OCI-LY1 (cell line): ENCODE measurements around the gene DDO.

Experiments
- H2AFZ ChIP-seq: fragments of 200-600 bp; sonication (generic), shearing (Covaris generic); 2 replicates; pipeline ENCODE4 v1.6.0; 2014; ENCODE audit warnings: antibody characterized with exemption, mild to moderate bottlenecking, low read length
- H3F3A ChIP-seq: fragments of 200-600 bp; sonication (generic), shearing (Covaris generic); 2 replicates; pipeline ENCODE4 v1.6.0; 2014; ENCODE audit warnings: mild to moderate bottlenecking, antibody characterized with exemption, low read length, moderate library complexity; ENCODE audit not compliant: insufficient read depth
- H3K27ac ChIP-seq: fragments of 200-600 bp; sonication (generic); 2 replicates; pipeline ENCODE4 v1.5.1; 2014; ENCODE audit warnings: low read length, mixed run types, mild to moderate bottlenecking, low read depth; ENCODE audit not compliant: poor library complexity, severe bottlenecking
- H3K27me3 ChIP-seq: fragments of 200-600 bp; sonication (generic); 2 replicates; pipeline ENCODE4 v1.6.0; 2014; ENCODE audit warnings: antibody characterized with exemption, mild to moderate bottlenecking, low read length, moderate library complexity; ENCODE audit not compliant: insufficient read depth
- H3K36me3 ChIP-seq: fragments of 200-600 bp; sonication (generic); 2 replicates; pipeline ENCODE4 v1.6.1; 2014; ENCODE audit warnings: mild to moderate bottlenecking, antibody characterized with exemption, low read length, moderate library complexity, mixed read lengths; ENCODE audit not compliant: insufficient read depth
- H3K4me1 ChIP-seq: fragments of 200-600 bp; sonication (generic); 2 replicates; pipeline ENCODE4 v1.5.1; 2014; ENCODE audit warnings: mild to moderate bottlenecking, low read length, moderate library complexity; ENCODE audit not compliant: insufficient read depth, severe bottlenecking
- H3K4me2 ChIP-seq: fragments of 200-600 bp; sonication (generic), shearing (Covaris generic); 2 replicates; pipeline ENCODE4 v1.6.1; 2014; ENCODE audit warnings: low read length
- H3K4me3 ChIP-seq: fragments of 200-600 bp; sonication (generic); 2 replicates; pipeline ENCODE4 v1.5.1; 2014; ENCODE audit warnings: low read length, low read depth, mild to moderate bottlenecking, mixed read lengths; ENCODE audit not compliant: poor library complexity, severe bottlenecking
- H3K79me2 ChIP-seq: fragments of 200-600 bp; shearing (Covaris generic); 2 replicates; pipeline ENCODE4 v1.6.1; 2016; ENCODE audit warnings: mixed run types, low read length, mixed read lengths; ENCODE audit not compliant: insufficient read depth
- H3K9ac ChIP-seq: fragments of 200-600 bp; sonication (generic), shearing (Covaris generic); 2 replicates; pipeline ENCODE4 v1.6.1; 2014; ENCODE audit warnings: mild to moderate bottlenecking, low read length, mixed read lengths
- H3K9me2 ChIP-seq: fragments of 200-600 bp; sonication (generic), shearing (Covaris generic); 2 replicates; pipeline ENCODE4 v1.6.1; 2014; ENCODE audit warnings: low read depth, mild to moderate bottlenecking, low read length, mixed read lengths
- H3K9me3 ChIP-seq: fragments of 200-600 bp; shearing (Covaris generic); 2 replicates; pipeline ENCODE4 v1.6.1; 2014; ENCODE audit warnings: low read length, mixed read lengths
- H4K20me1 ChIP-seq: fragments of 200-600 bp; sonication (generic), shearing (Covaris generic); 2 replicates; pipeline ENCODE4 v1.6.0; 2016; ENCODE audit warnings: mild to moderate bottlenecking, low read length; ENCODE audit not compliant: insufficient read depth
- EZH2 ChIP-seq: fragments of 200-600 bp; sonication (generic), shearing (Covaris generic); IDR thresholded peaks from 2 replicates; pipeline ENCODE4 v1.8.0; 2017; ENCODE audit warnings: borderline replicate concordance, mixed run types, mild to moderate bottlenecking, antibody characterized with exemption, low read length, moderate library complexity, mixed read lengths
- TF ChIP-seq, protein P1 (sequence below): fragments of 200-600 bp; sonication (generic), shearing (Covaris generic); IDR thresholded peaks from 2 replicates; pipeline ENCODE4 v1.5.1; 2017; ENCODE audit warnings: mild to moderate bottlenecking, antibody characterized with exemption, low read length, moderate library complexity, mixed read lengths

DDO gene

DNA sequence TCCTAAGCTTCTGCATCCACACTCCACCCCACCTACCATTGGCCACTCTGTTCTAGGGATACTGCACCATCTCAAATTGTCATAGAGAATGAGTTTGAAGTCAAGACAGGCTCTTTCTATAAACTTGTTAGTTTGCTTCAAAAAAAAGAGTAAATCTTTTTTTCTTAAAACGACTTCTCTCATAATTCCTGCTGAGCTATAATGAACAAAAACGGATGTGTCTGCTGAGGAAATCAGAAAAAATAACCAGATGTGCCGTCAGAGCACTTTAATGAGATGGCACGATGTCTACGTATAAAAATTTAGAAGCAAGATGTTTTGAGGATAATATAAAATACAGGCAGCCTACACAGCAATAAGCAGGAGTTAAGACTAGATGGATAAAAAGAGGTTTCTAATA lies 24.0 kb upstream of the DDO start:
- Histone ChIP-seq H3K9me2 (no peaks in the 10 kb centered on the region), H3K79me2 (no peaks in the 10 kb centered on the region), H2AFZ (no peak overlapping the region), H3K36me3 (no peaks in the 10 kb centered on the region), H3F3A (no peaks in the 10 kb centered on the region), H3K4me2 (no peak overlapping the region), H3K4me1 (no peaks in the 10 kb centered on the region), H4K20me1 (no peaks in the 10 kb centered on the region), H3K27me3 (no peaks in the 10 kb centered on the region), H3K27ac (no peak overlapping the region), H3K9me3 (no peaks in the 10 kb centered on the region), H3K4me3 (no peak overlapping the region), H3K9ac (no peak overlapping the region)
- TF ChIP-seq, protein P1, sequence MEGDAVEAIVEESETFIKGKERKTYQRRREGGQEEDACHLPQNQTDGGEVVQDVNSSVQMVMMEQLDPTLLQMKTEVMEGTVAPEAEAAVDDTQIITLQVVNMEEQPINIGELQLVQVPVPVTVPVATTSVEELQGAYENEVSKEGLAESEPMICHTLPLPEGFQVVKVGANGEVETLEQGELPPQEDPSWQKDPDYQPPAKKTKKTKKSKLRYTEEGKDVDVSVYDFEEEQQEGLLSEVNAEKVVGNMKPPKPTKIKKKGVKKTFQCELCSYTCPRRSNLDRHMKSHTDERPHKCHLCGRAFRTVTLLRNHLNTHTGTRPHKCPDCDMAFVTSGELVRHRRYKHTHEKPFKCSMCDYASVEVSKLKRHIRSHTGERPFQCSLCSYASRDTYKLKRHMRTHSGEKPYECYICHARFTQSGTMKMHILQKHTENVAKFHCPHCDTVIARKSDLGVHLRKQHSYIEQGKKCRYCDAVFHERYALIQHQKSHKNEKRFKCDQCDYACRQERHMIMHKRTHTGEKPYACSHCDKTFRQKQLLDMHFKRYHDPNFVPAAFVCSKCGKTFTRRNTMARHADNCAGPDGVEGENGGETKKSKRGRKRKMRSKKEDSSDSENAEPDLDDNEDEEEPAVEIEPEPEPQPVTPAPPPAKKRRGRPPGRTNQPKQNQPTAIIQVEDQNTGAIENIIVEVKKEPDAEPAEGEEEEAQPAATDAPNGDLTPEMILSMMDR = no peak
- TF ChIP-seq EZH2 = no peak

- no peaks in the 10 kb centered on the region for H3K79me2 ChIP-seq
- no peaks in the 10 kb centered on the region for H3F3A ChIP-seq
- H3K4me3 ChIP-seq = no peak overlapping the region
- no peaks in the 10 kb centered on the region for H3K27me3 ChIP-seq
- no peak overlapping the region for H3K27ac ChIP-seq
- H3K36me3 ChIP-seq = no peaks in the 10 kb centered on the region
- no peaks in the 10 kb centered on the region for H3K4me1 ChIP-seq
- H3K9me3 ChIP-seq = no peaks in the 10 kb centered on the region
- H3K4me2 ChIP-seq = no peak overlapping the region
- TF ChIP-seq EZH2 = no peak
- TF ChIP-seq, protein P1 = no peak
- no peaks in the 10 kb centered on the region for H3K9me2 ChIP-seq
- no peak overlapping the region for H2AFZ ChIP-seq
- no peak overlapping the region for H3K9ac ChIP-seq
- H4K20me1 ChIP-seq = no peaks in the 10 kb centered on the region
Measured at GRCh38 chr6:110434961-110435602, 19.7 kb upstream of the DDO start.

GRCh38 chr6:110432285-110432900 lies 17.0 kb upstream of the DDO start:
- no peak overlapping the region for H3K9ac ChIP-seq
- no peaks in the 10 kb centered on the region; the same call in 1 of the 2 replicates for H3K27me3 ChIP-seq
- H3K36me3 ChIP-seq = no peaks in the 10 kb centered on the region
- TF ChIP-seq EZH2 = no peak
- TF ChIP-seq, protein P1 = no peak
- H3F3A ChIP-seq = no peaks in the 10 kb centered on the region
- no peaks in the 10 kb centered on the region for H3K79me2 ChIP-seq
- no peaks in the 10 kb centered on the region for H4K20me1 ChIP-seq
- H3K4me2 ChIP-seq = no peak overlapping the region
- no peaks in the 10 kb centered on the region for H3K9me2 ChIP-seq
- no peaks in the 10 kb centered on the region for H3K4me1 ChIP-seq
- no peak overlapping the region for H3K27ac ChIP-seq
- H3K4me3 ChIP-seq = no peak overlapping the region
- no peak overlapping the region for H2AFZ ChIP-seq
- no peaks in the 10 kb centered on the region for H3K9me3 ChIP-seq
